ENCODE measurements around the gene GNL2.

The GNL2 gene

GRCh38 chr1:37517569-37517968 lies 78.2 kb downstream of the GNL2 start:
- no peak for TF ChIP-seq CTCF (IDR thresholded peaks at IDR 0.05; ENCODE audit: insufficient read depth, low read length, poor library complexity, severe bottlenecking)
- Histone ChIP-seq H3K4me3 (replicated peaks; ENCODE audit: low read depth, low read length) (no peak overlapping the region), H3K36me3 (ENCODE audit: control insufficient read depth, insufficient read depth, low read length) (peaks cover 1% of the 10 kb centered on the region; the same call in 1 of the 2 replicates), H3K27me3 (replicated peaks; ENCODE audit: control insufficient read depth, insufficient read depth, low read length) (no peaks in the 10 kb centered on the region)
- DNase-seq (ENCODE audit: extremely low read depth, insufficient read length), result no peak

Measured in GM06990 (cell line).